ENCODE results near the gene ZBTB18. TPM values are rescaled to one million over a fixed set of nuclear protein-coding genes. Genes with fewer than 3 reads are reported as not detected.

The ZBTB18 gene
- polyA plus RNA-seq, 3 donors = 3.0 to 45.5 (median 3.6) TPM

GRCh38 chr1:244068567-244068966 lies 17.5 kb downstream of the ZBTB18 start:
- whole genome bisulfite sequencing (ENCODE audit: insufficient coverage) = 77% methylated on average over 3 of the region's 6 CpGs

GRCh38 chr1:244069326-244069898 lies 18.3 kb downstream of the ZBTB18 start:
- no peaks in the 10 kb centered on the region for H3K36me3 Mint-ChIP-seq
- Histone ChIP-seq H4K20me1 (ENCODE audit: insufficient read depth, low read length) (no peaks in the 10 kb centered on the region), H3K79me2 (ENCODE audit: insufficient read depth, low read length) (no peaks in the 10 kb centered on the region), H3K9me3 (replicated peaks in 1 of 2; ENCODE audit: control insufficient read depth in 1 of 2, insufficient read depth in 1 of 2, low read length in 2 of 2) (no peaks in the 10 kb centered on the region), H3K27me3 (ENCODE audit: control insufficient read depth in 2 of 2, insufficient read depth in 2 of 2, low read length in 2 of 2) (no peaks in the 10 kb centered on the region), H3K4me2 (replicated peaks; ENCODE audit: extremely low read depth, low read length, poor library complexity, severe bottlenecking) (no peak overlapping the region), H3K4me3 (replicated peaks in 1 of 3; ENCODE audit: low read depth in 2 of 3, low read length in 3 of 3) (no peak overlapping the region), H3K4me1 (ENCODE audit: control insufficient read depth in 1 of 2, insufficient read depth in 2 of 2, low read length in 2 of 2) (peaks cover 3 to 5% of the 10 kb centered on the region in 2 donors), H3K9ac (ENCODE audit: insufficient read depth, low read length, poor library complexity, severe bottlenecking) (no peak overlapping the region), H3K36me3 (replicated peaks in 1 of 2; ENCODE audit: control insufficient read depth in 1 of 2, insufficient read depth in 2 of 2, low read length in 2 of 2) (no peaks in the 10 kb centered on the region), H3K27ac (ENCODE audit: low read depth in 1 of 2, low read length in 2 of 2) (no peak overlapping the region), H2AFZ (ENCODE audit: insufficient read depth, low read depth, low read length, poor library complexity, severe bottlenecking) (no peak overlapping the region)
- no peak for TF ChIP-seq CTCF (IDR thresholded peaks at IDR 0.05)
- peaks cover 2 to 5% (median 5%) of the 10 kb centered on the region in 3 donors for H3K27me3 Mint-ChIP-seq (ENCODE audit: low read depth in 3 of 3)
- no peak overlapping the region for H3K4me3 Mint-ChIP-seq
- intact Hi-C loops (cut with micrococcal nuclease) = no loop called here
- peaks cover 0 to 2% (median 0%) of the 10 kb centered on the region in 7 donors for H3K9me3 Mint-ChIP-seq
- H3K27ac Mint-ChIP-seq = no peak overlapping the region
- peaks cover 7% of the 10 kb centered on the region for H3K4me1 Mint-ChIP-seq
- WGBS (ENCODE audit: insufficient coverage) = 100% methylated on average over 4 of the region's 8 CpGs
- DNase-seq = no peak

More at GRCh38 chr1:244068567-244068966, 17.5 kb downstream of the ZBTB18 start:
- no peak for TF ChIP-seq CTCF (IDR thresholded peaks at IDR 0.05)
- H3K27ac ChIP-seq (ENCODE audit: low read depth in 1 of 2, low read length in 2 of 2) = no peak overlapping the region
- no peaks in the 10 kb centered on the region for H3K36me3 ChIP-seq (replicated peaks in 1 of 2; ENCODE audit: control insufficient read depth in 1 of 2, insufficient read depth in 2 of 2, low read length in 2 of 2)
- no peak overlapping the region for H2AFZ ChIP-seq (ENCODE audit: insufficient read depth, low read depth, low read length, poor library complexity, severe bottlenecking)
- no peaks in the 10 kb centered on the region for H3K36me3 Mint-ChIP-seq
- H3K4me3 ChIP-seq (replicated peaks in 1 of 3; ENCODE audit: low read depth in 2 of 3, low read length in 3 of 3) = no peak overlapping the region
- H3K9ac ChIP-seq (ENCODE audit: insufficient read depth, low read length, poor library complexity, severe bottlenecking) = no peak overlapping the region
- DNase-seq = no peak
- H3K27me3 Mint-ChIP-seq (ENCODE audit: low read depth in 3 of 3) = peaks cover 2 to 4% (median 2%) of the 10 kb centered on the region in 3 donors
- no peaks in the 10 kb centered on the region for H3K79me2 ChIP-seq (ENCODE audit: insufficient read depth, low read length)
- H3K4me3 Mint-ChIP-seq = no peak overlapping the region
- peaks cover 0 to 2% (median 0%) of the 10 kb centered on the region in 7 donors for H3K9me3 Mint-ChIP-seq
- H3K9me3 ChIP-seq (replicated peaks in 1 of 2; ENCODE audit: control insufficient read depth in 1 of 2, insufficient read depth in 1 of 2, low read length in 2 of 2) = no peaks in the 10 kb centered on the region
- peaks cover 5% of the 10 kb centered on the region for H3K4me1 Mint-ChIP-seq
- peaks cover 3 to 5% of the 10 kb centered on the region in 2 donors for H3K4me1 ChIP-seq (ENCODE audit: control insufficient read depth in 1 of 2, insufficient read depth in 2 of 2, low read length in 2 of 2)
- no peaks in the 10 kb centered on the region for H4K20me1 ChIP-seq (ENCODE audit: insufficient read depth, low read length)
- intact Hi-C loops (cut with micrococcal nuclease) = no loop called here
- H3K27me3 ChIP-seq (ENCODE audit: control insufficient read depth in 2 of 2, insufficient read depth in 2 of 2, low read length in 2 of 2) = no peaks in the 10 kb centered on the region
- H3K27ac Mint-ChIP-seq = no peak overlapping the region
- H3K4me2 ChIP-seq (replicated peaks; ENCODE audit: extremely low read depth, low read length, poor library complexity, severe bottlenecking) = no peak overlapping the region

All from CD14-positive monocyte (primary cell).